HG02981 (cell line): ENCODE measurements around the gene TSPEAR.
"Not testable (repeated sequence)": the region's sequence is repeated elsewhere in the genome, so short reads cannot be mapped to it uniquely, and the experiment has no call there.

Experiments
- ATAC-seq: cut with Tn5 transposase; IDR thresholded peaks from one replicate; pipeline ENCODE4 v1.9.1; 2021; ENCODE audit warnings: mild to moderate bottlenecking, moderate library complexity; ENCODE audit not compliant: unreplicated experiment

TSPEAR gene

DNA sequence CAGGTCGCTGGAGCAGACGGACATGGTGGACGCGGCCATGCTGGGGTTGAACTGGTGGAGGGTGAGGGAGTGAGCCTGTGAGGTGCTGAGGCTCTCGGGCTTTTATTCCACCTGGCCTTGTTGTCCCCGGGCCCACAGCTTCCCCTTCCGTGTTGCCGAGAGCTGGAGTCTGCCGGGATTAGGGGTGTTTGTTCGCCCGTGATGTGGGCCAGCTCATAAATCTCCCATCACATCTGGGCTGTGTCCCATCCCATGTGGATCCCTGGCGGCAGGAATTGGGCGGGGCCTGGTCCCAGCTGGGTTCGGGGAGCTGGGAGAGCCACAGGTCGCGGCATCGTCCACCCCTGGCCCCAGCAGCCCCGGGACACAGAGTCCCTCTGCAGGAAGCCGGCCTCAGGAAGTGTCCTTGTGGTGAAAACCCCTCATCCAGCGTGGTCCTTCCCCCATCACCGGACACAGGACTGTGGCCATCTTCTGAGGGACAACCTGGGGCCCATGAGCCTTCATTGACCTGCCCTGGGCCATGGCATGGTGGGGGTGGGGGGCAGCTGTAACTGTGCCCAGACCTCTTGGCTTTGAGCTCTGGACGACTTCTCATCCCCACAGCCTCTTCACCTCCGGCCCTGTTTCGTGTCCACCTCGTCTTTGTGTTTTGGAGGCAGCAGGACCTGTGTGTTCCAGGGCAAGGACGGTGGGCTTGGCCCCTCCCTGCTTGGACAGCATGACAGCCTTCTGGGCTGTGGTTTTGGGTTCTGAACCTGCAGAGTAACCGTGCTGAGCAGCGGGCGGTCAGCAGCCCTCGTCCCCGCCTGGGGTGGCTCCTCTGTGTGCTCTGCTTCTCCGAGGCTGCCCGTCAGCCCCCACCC, 118.7 kb downstream of the TSPEAR start, which contains the start of gene KRTAP10-6:
Gene KRTAP10-6 (minus strand): TSS at position 60 of the 866 bp plus-strand sequence. CDS start 21 bp downstream, at position 39.
- no peak for ATAC-seq

DNA sequence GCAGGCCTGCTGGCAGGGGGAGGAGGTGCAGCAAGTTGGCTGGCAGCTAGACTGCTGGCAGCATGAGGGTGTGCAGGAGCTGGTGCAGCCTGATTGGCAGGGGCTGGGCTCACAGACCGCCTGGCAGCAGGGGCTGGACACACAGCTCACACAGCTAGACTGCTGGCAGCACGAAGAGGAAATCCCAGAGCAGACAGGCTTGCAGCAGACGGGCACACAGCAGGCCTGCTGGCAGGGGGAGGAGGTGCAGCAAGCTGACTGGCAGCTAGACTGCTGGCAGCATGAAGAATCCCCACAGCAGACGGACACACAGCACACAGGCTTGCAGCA, 119.6 kb downstream of the TSPEAR start:
- not testable (repeated sequence) for ATAC-seq

DNA sequence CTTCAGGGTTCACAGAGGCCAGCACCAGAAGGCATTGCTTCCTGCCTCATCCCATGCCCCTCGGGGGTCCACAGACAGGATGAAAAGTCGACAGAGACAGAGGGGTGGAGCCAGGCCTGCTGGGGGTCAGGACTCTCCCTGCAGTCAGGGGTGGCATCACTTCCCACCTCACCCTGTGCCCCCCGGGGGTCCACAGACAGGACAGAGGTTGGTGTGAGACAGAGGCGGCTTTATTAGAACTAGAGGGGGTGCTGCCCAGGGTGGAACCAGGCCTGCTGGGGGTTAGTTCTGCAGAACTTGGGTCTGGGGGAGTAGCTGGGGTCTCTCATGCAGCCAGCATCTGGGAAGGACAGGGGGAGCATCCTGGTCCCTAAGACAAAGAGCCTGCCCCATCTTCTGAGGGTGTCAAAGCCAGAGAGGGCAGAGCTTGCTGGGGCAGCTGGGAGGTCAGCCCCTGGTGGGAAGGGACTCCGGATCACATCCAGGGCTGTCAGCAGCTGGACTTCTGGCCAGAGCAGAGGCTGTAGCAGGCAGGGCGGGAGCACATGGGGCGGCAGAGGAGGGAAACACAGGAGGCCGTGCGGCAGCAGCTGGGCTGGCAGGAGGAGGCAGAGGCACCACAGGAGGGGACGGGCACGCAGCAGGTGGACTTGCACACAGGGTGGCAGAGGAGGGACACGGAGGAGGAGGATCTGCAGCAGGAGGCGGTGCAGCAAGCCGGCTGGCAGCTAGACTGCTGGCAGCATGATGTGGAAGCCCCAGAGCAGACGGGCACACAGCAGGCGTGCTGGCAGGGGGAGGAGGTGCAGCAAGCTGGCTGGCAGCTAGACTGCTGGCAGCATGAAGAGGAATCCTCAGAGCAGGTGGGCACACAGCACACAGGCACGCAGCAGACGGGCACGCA, 120.2 kb downstream of the TSPEAR start:
- not testable (repeated sequence) for ATAC-seq

DNA sequence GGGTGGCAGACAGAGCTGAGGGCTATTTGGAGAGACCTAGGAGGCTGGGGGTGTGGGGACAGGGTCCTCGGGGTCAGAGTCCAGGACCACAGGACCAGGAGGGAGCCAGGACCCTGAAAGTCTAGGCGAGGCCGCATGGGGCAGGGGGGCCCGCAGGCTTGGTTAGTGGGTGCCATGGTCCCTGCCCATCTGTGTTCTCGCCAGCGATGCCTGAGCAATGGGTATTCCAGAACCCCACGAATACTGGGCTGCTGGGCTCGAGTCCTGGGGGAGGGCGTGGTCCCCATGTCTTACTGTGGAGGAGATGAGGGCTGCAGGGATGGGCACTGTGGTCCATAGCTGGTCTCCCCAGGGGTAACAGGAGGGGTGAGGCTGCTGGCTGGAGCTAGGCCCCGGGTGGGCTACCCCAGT, 121.1 kb downstream of the TSPEAR start:
- ATAC-seq: no peak

DNA sequence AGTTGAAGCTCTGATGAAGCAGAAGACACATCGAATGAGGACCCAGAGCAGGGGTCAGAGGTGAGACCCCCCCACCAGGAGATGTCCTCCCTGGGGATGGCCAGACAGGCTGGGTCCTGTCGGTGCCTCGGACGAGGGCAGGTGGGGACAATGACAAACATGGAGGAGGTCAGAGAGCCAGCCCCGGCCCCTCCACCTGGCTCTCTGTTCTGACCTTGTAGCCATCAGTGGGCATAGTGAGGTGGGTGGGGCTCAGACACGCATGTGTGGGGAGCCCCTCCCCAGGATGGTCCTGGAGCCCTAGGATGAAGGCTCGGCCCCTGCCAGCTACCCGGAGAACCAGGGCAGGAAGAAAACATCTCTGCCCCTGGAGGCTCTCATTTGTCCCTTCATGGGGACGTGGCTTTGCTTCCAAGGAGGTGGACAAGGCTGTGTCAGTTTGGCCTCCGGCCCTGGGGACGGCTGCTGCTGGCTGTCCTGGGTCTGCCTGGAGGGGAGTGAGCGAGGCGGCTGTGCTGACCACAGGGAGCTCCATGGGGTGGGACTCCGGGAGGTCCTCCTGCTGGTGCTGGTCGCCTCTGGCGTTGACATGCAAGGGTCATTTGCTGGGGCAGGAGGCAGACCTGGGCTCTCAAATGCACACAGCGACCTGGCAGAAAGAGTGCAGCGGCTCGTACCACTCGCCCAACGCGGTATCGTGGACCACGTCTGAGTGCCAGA, 121.6 kb downstream of the TSPEAR start:
- no peak for ATAC-seq

DNA sequence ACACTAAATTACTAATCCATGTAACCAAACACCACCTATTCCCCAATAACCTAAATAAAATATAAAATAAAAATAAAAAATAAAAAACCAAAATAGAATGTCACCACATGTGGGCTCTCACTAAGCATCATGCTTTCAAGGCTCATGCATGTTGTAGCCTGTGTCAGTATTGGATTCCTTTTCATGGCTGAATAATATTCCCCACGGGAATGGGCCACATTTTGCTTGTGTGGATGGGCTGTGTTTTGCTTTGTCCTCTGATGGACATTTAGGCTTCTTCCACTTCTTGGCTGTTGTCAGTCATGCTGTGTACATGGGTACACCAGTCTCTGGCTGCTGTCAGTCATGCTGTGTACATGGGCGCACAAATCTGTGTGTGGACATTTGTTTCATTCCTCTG, 122.3 kb downstream of the TSPEAR start:
- no peak for ATAC-seq

DNA sequence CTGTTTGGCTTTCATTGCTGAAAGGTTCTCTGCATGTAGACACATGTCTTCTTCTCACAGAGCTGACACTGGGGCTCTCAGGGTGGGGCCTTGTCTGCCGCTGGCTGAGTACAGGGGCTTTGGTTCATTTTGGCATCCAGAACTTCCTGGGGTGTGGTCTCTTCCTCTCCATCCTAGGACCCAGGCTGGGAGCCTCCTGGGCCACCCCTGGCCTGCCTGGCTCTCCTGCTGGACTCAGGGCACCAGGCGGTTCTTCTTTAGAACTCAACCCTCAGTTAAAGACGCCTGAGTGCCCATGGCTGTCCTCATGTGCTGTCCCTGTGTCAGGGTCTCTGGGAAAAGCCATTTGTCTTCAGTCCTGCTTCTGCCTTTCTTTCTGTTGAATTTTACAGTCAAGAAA, 125.5 kb downstream of the TSPEAR start:
- ATAC-seq: no peak

DNA sequence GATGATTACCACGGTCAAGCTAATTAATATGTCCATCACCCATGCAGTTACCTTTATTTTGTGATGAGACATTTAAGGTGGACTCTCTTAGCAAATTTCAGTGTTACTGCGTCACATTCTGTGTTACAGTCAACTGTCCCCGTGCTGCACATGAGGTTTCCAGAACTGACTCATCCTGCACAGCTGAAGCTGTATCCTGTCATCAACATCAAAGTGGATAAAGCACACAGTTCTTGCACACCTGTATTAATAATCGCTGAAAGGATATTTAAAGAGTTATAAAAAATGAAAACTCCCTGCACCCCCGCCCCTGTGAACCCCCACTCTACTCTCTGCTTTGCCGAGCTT, 127.6 kb downstream of the TSPEAR start:
- no peak for ATAC-seq

DNA sequence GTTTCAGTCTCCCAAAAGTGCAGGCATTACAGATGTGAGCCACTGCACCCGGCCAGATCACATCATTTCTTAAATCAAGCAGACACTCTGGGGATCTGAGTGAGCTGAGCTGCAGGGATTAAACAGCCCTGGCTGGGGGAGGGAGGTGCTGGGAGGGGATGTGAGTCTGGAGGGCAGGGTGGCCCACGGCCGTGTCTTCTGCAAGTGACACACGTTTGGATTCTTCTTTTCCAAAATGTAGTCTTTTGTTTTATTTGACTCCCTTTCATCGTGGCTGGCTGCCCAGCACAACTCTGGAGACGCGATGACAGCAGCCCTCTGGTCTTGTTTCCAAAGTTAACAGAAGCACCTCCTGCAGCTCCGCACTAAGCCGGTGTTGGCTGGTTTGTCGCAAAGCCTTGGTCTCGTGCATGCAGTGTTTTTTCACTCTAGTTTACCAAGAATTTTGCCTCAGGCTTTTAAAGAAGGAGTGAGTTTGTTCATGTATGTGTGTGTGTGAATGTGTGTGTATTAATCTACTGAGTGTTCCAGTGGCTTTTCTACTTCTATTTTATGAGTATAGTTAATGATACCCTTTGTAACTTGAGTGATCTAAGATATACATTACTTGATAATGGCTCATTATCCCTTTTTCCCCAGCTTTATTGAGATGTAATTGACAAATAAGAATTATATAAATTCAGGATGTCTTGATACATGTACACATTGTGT, 128.1 kb downstream of the TSPEAR start:
- ATAC-seq: no peak

DNA sequence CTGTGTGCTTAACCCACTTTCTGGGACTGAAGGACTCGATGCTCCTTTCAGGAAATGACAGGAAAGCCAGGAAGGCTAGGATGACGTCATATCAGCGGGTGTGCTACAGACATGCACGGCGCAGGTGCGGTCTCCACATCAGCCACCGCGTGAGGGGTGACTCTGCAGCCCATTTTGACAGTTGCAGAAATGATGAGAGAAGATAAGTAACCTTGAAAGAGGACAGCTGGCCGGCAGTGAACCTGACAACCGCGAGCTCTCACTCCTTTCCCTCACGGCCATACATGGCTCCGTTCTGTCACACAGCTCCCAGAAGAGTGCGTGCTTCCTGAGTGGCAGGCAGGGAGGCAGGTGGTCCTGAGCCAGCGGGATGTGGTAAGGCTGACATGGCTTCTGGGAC, 129.3 kb downstream of the TSPEAR start:
- ATAC-seq: no peak

DNA sequence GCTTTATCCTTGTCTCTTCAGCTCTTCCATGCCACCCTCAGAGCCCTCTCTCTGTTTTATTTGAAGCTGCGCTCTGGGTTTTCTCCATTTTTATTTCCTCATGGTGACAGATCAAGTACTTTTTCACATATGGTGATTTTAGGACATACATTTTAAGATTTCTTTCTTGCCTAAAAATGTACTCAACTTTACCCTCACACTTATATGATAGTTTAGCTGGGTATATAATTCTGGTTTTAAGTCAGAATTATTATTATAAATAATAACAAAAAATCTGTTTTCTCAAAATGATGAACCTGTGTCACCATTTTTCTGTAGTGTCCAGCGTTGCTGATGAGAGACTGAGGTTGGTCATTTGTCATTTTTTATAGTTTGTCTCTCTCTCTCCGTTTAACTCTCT, 130.2 kb downstream of the TSPEAR start:
- ATAC-seq: no peak

DNA sequence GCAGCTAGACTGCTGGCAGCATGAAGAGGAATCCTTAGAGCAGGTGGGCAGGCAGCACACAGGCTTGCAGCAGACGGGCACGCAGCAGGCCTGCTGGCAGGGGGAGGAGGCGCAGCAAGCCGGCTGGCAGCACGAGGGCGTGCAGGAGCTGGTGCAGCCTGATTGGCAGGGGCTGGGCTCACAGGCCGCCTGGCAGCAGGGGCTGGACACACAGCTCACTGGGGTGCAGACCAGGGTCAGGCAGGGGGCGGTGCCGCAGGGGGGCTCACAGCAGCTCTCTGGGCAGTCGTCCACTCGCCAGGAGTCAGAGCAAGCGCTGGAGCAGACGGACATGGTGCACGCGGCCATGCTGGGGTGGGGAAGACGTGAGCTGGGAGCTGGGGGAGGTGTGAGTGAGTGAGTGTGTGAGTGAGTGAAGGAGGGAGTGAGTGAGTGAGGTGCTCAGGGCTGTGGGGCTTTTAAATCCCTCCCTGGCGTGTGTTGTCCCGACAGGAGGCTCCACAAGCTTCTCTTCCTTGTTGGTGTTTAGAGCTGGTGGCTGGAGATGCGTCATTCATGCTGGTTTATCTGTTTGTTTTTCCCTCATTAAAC, 131.0 kb downstream of the TSPEAR start, which contains the start of gene KRTAP10-5:
Gene KRTAP10-5 (minus strand): TSS at position 374 of the 591 bp plus-strand sequence. CDS start 26 bp downstream, at position 348.
- ATAC-seq: not testable (repeated sequence)

DNA sequence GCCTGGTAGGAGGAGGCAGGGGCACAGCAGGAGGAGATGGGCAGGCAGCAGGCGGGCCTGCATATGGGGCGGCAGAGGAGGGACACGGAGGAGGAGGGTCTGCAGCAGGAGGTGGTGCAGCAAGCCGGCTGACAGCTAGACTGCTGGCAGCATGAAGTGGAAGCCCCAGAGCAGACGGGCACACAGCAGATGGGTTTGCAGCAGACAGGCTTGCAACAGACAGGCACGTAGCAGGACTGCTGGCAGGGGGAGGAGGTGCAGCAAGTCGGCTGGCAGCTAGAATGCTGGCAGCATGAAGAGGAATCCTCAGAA, 131.6 kb downstream of the TSPEAR start:
- ATAC-seq: no peak

DNA sequence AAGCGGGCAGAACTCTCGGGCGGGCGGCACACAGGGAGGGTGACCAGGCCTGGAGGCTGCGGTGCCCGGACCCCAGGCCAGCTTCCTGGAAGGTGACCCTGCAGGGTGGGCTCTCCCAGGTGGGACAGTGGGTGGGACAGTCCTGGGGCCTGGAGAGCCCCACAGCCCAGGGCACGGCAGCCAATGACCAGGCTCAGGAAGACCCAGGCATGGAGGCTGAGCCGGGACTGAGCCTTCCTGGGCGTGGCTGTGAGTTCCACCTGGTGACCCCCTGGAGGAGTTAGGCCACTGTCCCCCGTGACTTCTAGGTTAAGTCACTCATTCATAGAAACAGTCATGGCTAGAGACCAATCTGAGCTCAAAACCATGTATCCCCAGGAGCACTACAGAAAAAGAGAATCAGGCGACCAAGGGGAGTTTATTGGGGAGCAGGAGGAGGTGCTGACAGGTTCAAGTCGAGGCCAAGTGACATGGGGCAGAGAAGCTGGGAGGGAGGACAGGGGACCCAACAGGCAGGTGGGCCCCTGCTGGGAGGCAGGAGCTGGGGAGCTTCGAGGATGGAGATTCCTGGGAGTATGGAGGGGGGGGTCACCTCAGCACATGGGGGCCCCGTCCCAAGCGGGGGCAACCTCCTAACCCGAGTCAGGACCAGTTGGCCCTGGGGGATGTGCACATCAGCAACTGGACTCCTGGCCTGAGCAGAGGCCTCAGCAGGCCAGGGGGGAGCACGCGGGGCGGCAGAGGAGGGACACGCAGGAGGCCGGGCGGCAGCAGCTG, 132.1 kb downstream of the TSPEAR start:
- ATAC-seq: no peak

DNA sequence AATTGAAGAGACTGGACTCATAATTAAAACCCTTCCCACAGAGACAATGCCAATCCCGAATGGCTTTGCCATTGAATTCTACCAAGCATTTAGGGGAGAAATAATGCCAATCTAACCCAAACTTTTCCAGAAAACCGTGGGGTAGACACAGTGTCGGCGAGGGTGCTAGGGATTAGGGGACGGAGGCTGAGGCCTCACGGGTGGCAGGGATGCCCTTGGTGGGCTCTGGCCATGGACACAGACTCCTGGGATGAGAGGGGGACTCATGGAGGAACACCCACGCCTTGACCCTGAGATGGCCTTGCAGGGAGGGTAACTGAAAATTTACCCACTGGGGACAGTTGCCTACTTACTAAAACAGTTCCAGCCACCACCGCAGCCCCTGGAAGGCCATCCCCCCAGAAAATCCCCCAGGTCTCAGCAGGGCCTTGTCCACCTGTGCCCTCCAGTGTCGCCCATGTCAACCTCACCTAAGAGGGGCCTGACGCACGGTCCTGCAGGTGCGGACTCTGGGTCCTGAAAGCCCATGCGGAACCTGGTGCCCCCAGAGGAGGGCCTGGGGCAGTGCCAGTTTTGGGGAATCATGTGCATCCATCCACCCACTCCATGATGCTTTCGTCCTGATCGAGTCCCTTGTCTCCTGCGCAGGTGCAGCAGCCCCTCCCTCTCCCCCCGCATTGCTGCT, 132.9 kb downstream of the TSPEAR start:
- no peak for ATAC-seq

DNA sequence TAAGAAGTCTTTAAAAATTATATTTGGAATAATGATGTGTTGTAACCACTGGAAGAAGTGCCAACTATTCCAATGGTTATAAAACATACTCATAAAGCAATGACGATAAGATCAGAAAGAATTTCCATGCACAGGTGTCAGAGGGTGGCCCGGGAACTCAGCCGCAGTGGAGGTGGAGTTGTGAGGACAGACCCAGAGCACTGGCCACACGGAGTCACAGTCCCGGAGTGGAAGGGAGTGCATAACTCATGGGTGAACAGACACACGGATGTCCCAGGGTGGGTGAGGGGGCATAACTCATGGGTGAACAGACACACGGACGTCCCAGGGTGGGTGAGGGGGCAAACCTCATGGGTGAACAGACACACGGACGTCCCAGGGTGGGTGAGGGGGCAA, 135.3 kb downstream of the TSPEAR start:
- ATAC-seq: no peak

DNA sequence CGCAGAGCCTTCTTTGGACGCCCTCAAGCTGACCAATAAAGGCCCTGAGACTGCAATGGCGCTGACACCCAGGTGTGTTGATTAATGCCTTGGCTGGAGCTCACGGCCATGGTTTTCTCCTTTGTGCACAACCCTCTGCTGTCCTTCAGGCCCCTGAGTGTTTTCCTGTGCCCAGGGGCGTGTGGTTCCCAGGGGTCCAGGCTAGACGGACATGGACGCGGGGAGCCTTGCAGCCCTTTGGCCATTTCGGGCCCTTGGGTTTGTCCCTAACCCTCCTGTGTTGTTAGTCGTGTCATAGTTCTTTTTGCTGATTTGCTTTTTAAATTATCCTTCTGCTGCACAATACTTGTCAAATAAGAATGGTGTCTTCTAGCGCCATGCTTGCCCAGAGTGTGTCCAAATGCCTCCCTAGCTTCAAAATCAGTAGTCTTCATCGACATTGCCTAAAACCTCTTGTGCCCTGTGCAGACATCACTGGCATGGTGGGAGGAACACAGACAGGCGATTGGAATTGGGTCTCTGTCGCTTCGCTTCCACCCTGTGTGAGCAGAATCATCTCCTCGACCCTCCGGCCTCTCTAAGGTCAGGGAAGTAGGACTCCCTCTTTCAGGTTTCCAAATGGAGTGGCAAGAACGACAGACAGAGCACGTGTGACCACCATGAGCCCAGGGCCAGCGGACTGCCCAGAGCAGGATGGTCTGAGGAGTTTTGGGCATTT, 135.9 kb downstream of the TSPEAR start:
- no peak for ATAC-seq
